Astrocyte of the cerebellum (primary cell): ENCODE measurements around the gene RNF217.
A peak's percentile ranks its signal among the peaks of the same experiment; 100 is the strongest.

Experiments used
- DNase-seq: peaks from one replicate; pipeline ENCODE4 v3.0.0-alpha.2; 2011; ENCODE audit warnings: low read depth
- H3K4me3 ChIP-seq: 2 replicates; pipeline ENCODE4 v1.5.1; 2011; ENCODE audit warnings: mild to moderate bottlenecking, low read depth, low read length, moderate library complexity
- in situ Hi-C: cut with HindIII; loops from 2 replicates; pipeline ENCODE4 v1.10.0; 2017; ENCODE audit warnings: low sequenced_read_pairs
- TF ChIP-seq, protein P1 (sequence below): IDR thresholded peaks from 2 replicates; pipeline ENCODE4 v1.5.1; 2012; ENCODE audit warnings: low read length, low read depth, moderate library complexity, mild to moderate bottlenecking; ENCODE audit errors: missing control alignments

Gene RNF217

DNA sequence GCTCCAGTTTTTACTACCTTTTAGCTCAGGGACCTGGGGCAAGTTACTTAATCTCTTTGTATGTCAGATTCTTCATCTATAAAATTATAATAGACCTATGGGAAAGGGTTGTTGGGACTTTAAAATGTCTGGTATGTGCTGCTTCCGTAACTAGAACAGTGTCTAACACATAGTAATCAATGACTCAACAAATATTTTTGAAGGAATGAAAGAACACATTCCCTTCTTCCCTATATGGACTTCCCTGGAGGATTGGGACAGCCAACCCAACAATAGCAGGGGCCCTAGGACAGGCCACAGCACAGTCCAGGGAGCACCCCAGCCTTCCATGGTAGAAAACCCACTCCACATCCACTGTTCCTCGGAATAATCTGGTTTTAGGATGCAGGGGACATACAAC, 140.7 kb downstream of the RNF217 start:
- TF ChIP-seq, protein P1, sequence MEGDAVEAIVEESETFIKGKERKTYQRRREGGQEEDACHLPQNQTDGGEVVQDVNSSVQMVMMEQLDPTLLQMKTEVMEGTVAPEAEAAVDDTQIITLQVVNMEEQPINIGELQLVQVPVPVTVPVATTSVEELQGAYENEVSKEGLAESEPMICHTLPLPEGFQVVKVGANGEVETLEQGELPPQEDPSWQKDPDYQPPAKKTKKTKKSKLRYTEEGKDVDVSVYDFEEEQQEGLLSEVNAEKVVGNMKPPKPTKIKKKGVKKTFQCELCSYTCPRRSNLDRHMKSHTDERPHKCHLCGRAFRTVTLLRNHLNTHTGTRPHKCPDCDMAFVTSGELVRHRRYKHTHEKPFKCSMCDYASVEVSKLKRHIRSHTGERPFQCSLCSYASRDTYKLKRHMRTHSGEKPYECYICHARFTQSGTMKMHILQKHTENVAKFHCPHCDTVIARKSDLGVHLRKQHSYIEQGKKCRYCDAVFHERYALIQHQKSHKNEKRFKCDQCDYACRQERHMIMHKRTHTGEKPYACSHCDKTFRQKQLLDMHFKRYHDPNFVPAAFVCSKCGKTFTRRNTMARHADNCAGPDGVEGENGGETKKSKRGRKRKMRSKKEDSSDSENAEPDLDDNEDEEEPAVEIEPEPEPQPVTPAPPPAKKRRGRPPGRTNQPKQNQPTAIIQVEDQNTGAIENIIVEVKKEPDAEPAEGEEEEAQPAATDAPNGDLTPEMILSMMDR, result no peak
- H3K4me3 ChIP-seq, result no peak overlapping the region
- peak; percentile 55 for DNase-seq
- in situ Hi-C loops, result no loop called here

DNA sequence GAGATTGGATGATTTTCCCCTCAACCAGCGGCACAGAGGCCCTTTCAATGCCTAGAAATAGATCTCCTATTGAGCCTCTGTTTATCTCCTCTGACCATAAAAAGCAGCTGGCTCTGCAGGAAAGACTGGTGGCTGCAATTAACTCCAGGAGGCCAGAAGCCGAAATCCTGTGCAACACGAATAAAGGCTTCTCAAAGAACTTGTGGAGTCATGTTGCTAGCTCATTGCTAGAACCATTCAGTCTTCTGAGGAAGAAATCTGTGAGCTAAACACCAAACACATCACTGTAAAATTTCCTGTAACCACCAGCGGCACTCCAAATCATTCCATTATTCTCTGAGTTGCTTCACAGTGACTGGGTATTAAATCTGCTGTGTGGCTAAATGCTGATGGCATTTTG, 142.2 kb downstream of the RNF217 start:
- no peak overlapping the region for H3K4me3 ChIP-seq
- DNase-seq, result peak; percentile 68
- TF ChIP-seq, protein P1, result no peak
- in situ Hi-C loops, result no loop called here

DNA sequence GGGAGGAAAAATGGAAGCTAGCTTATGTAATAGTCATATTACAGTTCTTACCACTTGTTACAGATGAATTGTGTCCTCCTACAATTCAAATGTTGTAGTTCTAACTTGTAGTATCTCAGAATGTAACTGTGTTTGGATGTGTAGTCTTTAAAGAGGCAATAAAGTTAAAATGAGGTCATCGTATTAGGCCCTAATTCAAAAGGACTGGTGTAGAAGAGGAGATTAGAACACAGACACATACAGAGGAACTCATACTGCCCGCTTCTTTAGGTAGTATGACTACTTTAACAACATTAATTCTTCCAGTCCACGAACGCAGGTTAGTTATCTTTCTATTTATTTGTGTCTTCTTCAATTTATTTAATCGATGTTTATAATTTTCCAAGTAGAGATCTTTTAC, 144.8 kb downstream of the RNF217 start:
- TF ChIP-seq, protein P1, result no peak
- in situ Hi-C loops, result no loop called here
- no peak overlapping the region for H3K4me3 ChIP-seq
- no peak for DNase-seq

DNA sequence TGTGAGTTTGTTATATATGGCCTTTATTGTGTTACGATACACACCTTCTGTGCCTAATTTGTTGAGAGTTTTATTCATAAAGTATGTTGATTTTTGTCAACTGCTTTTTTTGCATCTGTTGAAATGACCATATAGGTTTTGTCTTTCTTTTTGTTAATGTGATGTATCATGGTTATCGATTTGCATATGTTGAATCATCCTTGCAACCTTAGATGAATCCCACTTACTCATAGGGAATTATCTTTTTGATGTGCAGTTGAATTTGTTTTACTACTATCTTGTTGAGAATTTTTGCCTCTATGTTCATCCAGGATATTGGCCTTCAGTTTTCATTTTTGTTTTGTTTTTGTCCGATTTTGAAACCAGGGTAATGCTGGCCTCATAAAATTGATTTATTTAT, 145.7 kb downstream of the RNF217 start:
- no peak overlapping the region for H3K4me3 ChIP-seq
- TF ChIP-seq, protein P1, result no peak
- DNase-seq, result no peak
- in situ Hi-C loops, result no loop called here

DNA sequence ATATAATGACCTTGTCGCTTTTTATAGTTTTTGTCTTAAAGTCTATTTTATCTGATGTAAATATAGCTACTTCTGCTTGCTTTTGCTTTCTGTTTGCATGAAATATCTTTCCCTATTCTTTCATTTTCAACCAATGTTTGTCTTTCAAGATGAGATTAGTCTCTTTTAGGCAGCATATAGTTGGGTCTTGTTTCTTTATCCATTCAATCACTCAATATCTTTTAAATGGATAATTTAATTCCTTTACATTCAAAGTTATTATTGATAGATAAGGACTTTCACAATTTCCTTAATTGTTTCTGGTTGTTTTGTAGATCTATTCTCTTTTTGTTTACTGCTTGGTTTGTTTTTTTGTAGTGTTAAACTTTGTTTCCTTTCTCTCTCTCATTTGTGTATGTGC, 147.8 kb downstream of the RNF217 start:
- TF ChIP-seq, protein P1, result no peak
- DNase-seq, result no peak
- in situ Hi-C loops, result loop anchor here (5.0 kb wide), 1 partner anchor 248 kb away; no protein-coding TSS in a partner anchor
- H3K4me3 ChIP-seq, result no peak overlapping the region

DNA sequence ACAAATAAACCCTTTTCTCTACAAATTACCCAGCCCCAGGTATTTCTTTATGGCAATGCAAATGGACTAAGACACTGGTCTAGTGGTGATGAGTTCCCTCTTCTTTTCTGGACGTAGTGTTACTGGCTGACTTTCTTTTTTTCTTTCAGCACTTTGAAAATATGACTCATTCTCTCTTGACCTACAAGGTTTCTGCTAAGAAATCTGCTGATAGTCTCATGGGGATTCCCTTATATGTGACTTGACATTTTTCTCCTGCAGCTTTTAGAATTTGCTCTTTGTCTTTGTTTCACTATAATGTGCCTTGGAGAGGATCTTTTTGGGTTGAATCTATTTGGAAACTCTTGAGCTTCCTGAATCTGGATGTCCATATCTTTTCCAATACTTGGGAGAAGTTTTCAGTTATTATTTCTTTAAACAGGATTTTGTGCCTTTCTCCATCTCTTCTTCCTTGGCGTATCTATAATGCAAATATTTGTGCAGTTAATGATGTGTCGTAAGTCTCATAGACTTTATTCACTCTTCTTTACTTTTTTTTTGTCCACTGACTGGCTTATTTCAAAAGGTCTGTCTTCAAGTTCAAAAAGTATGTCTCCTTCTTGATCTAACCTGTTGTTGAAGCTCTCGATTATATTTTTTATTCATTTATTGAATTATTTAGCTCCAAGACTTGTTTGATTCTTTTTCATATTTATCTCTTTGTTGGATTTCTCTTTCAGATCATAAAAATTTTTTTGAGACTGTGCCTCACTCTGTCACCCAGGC, 149.2 kb downstream of the RNF217 start:
- in situ Hi-C loops, result loop anchor here (5.0 kb wide), 1 partner anchor 249 kb away; no protein-coding TSS in a partner anchor
- DNase-seq, result no peak
- TF ChIP-seq, protein P1, result no peak
- H3K4me3 ChIP-seq, result no peak overlapping the region
